ENCODE measurements around the gene YIF1A.

YIF1A gene

GRCh38 chr11:66288671-66289547 is at the start of gene YIF1A:
TSS of gene YIF1A (minus strand) at chr11:66289143. CDS start at chr11:66288985, 158 bp downstream.
- DNase-seq (ENCODE audit: low spot score) = peak; percentile 99

DNA sequence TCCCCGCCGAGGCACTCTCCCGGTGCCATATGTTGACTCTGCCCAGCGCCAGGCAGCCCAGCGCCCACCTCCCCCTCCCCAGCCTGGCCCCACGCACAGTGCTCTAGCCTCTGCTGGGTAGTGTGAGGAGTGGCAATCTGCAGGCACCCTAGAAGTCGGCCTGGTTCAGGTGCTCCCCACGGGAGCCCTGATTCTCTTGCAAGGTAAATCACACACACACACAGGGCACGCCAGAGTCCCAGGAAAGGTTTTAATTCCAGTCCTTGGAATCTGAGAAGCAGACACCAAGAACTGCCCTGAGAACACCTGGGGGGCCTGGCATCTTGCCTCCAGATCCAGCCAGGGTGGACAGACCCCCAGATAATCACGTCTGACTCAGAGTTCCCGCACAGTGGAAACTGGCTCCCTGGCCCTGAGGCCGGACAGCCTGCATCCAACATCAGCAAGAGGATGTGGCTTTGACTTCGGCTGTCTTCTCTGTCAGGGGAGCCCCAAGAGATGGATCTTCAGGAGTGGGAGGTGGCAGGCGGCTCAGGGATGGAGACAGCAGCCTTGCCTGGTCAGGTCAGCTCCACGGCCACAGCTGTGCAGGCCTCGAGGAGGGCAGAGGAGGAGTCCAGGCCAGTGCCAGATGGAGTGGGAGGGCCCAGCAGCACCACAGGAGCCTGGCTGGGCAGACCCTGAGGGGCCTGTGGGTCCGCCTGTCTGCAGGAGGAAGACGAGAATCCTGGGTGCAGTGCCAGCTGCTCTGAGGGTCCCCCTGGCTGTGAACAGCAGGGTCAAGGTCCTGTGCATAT is 48.4 kb upstream of the YIF1A start:
- no peak for DNase-seq (ENCODE audit: low spot score)

DNA sequence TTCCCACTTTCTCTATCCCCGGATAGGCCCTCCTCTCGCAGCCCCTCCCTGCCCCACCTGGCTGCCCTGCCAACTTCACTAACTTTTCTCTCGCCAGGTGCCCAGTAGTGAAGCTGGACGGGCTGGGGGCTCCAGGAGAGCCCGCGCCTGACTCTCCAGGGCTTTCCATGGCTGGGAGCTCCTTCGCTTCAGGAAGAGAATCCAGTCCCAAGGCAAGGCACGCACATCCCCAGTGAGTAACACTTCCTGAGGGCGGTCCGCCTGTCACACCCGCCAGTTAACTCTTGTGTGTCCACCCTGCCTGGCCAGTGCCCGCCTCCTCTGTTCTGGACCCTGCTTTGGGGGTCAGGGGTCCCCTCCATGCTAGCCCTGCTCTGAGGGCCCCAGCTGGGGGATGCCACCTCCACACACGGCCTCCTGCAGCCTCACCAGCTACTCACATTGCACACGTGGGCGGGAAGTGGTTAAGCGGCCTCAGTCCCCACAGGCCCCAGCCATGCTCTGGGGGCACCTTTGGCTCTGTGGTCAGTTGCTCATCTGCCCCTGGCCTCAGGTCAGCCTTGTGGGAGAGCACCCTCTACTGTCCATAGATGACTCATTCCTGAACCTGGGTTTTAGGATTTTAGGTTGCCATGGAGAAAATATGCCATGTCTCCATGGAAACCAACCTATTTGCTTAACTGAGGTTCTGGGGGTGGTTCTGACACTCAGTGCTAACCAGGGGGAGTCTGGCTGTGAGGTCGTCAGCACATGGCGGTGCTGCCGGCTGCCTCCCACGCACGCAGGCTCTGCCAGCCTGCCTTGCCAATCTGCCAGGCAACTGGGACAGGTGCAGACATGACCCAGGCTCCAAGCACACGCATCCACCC is 47.5 kb upstream of the YIF1A start, which contains the start of gene RIN1:
Gene RIN1 (minus strand): TSS at position 201 of the 869 bp plus-strand sequence. CDS start 32 bp downstream, at position 169.
- peak; percentile 44 for DNase-seq (ENCODE audit: low spot score)

- DNase-seq (ENCODE audit: low spot score) = no peak
These were observed 46.7 kb upstream of the YIF1A start for GRCh38 chr11:66335531-66336233.

- DNase-seq (ENCODE audit: low spot score) = no peak
These were observed 45.9 kb upstream of the YIF1A start for GRCh38 chr11:66334605-66335442.

DNA sequence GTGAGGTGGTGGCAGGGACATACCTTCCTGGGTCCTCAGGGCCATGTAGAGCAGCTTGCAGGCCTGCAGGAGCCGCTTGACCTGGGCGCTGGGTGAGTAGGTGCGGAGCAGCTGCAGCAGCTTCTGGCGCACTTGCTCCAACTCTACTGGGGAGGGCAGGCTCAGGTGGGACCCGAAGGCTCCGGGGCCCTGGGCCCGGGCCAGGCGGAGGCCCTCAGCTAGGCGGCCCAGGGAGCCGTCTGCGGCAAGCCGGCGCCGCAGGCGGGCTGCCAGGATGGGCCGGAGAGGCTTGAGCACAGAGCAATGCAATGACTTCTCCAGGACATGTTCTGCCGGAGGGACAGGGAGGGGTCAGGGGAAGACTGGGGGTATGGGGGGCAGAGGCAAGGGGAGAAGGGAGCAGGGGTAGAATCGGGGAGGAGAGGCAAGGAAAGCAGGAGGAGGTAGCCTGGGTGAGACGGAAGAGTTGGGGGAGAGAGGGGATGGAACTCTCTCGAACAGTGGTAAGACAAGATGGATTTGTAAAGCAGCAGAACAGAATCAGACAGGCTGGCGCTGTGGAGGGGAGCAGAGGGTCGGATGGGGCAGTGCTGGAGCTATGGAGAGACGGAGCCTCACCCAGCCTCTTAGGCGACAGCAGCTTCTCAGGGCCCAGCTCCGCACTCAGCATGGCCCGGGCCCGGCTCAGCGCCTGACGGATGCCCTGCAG is 45.1 kb upstream of the YIF1A start:
- no peak for DNase-seq (ENCODE audit: low spot score)

DNA sequence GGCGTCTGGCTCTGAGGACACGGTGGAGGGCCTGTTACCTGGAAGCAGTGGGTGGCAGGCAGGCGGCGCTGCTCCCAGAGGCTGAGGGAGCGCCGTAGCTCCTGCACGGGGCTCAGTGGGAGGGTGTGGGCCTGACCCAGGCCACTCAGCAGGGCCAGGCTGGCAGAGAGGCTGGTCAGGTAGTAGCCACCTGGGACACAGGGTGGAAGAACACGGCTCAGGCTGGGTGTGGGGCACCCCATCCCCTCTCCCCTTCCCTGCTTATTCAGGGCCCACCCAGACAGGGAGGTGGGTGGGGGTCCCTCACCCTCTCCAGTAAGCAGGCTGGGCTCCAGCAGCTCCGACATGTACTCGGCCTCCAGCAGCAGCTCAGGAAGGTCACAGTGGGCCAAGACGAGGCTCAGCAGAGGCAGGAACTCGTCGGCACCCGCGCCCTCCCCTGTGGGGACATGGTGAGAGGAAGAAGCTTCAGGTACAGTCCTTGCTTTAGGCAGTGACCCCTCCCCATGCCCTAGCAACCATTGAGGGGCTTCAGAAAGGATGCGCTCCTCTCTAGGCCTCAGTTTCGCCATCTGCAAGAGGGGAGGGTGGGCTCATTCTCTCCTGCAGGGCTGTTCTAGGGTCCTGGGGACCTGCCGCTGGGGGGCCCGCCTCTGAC is 44.4 kb upstream of the YIF1A start:
- DNase-seq (ENCODE audit: low spot score) = no peak

GRCh38 chr11:66332371-66333219 is 43.7 kb upstream of the YIF1A start:
- no peak for DNase-seq (ENCODE audit: low spot score)

- DNase-seq (ENCODE audit: low spot score) = no peak
These were observed 42.8 kb upstream of the YIF1A start for GRCh38 chr11:66331542-66332370.

GRCh38 chr11:66330931-66331330 is 42.0 kb upstream of the YIF1A start:
- DNase-seq (ENCODE audit: low spot score) = no peak

DNA sequence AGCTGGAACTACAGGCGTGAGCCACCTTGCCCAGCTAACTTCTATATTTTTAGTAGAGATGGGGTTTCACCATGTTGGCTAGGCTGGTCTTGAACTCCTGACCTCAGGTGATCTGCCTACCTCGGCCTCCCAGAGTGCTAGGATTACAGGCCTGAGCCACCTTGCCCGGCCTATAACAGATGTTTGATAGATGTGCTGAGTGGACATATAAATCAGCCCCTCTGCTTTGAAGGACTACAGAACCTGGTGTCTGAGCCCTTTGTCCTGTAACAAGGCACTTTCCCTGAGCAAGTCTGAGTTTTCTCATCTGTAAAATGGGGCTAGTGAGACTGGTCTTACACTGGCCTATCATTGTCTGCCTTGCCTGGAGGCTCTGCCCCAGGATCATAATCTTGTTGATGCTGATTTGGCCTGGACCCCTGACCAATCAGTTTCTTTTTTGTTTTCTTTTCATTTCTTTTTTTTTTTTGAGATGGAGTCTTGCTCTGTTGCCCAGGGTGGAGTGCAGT is 40.3 kb upstream of the YIF1A start:
- DNase-seq (ENCODE audit: low spot score) = no peak

DNA sequence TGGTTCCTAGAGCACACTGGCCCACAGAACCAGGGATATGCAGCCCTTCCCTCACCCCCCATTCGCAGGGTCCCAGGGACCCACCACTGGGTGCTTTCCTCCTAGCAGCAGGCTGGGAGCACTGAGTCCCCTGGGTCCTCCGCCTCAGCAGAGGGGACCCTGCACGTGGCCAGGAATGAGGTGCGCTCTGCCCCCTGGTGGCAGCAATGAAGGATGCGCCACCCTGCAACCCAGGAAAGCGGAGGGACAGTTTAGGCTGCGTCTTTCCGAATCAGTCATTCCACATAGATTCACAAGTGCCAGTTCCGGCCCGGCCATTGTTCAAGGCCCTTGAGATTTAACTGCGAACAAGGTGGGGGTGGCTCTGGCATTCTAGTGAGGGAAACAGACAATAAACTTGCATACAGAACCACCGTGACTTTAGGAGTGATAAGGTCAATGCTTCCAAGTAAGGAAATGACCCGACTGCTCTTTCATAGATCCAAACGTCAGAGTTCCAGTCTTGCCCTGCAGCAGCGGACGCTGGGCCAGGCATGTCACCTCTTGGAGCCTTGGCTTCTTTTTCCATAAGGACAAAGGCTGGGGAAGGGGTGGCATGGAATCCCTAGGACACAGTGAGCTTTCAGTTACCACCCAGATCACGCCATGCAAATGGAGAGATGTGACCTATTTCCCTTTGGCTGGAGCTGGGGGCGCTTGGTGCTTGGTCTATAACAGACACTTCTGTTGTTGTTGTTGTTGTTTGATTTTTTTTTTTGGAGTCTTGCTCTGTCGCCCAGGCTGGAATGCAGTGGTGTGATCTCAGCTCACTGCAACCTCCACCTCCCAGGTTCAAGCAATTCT is 39.6 kb upstream of the YIF1A start:
- DNase-seq (ENCODE audit: low spot score) = peak; percentile 89

DNA sequence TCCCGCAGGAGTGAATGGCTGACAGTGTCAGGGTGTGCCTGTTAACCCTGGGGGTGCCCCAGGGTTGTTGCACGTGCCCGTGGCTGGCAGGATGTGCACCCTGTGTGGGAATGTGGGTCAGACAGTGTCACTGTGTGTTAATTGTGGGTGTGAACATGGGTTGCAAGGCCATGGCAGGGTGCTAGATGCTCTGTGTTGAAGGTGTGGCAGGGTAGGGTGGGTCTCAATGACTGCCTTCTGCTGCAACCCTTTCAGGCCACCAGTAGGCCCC is 39.0 kb upstream of the YIF1A start:
- DNase-seq (ENCODE audit: low spot score) = no peak

GRCh38 chr11:66327171-66328030 is 38.5 kb upstream of the YIF1A start:
- no peak for DNase-seq (ENCODE audit: low spot score)
